ENCODE results near the gene SF3B2. TPM values are rescaled to one million over a fixed set of nuclear protein-coding genes. Genes with fewer than 3 reads are reported as not detected.

SF3B2 gene
- total and polyA plus RNA-seq, 4 donors = 50.5 to 67.6 (median 57.2) TPM

- no peak overlapping the region for H3K4me3 ChIP-seq (ENCODE audit: low read depth in 1 of 3, low read length in 3 of 3)
- H3K36me3 ChIP-seq (ENCODE audit: control insufficient read depth in 4 of 4, insufficient read depth in 3 of 4, low read depth in 1 of 4, low read length in 3 of 4) = no peaks in the 10 kb centered on the region
- TF ChIP-seq YY1 (IDR thresholded peaks at IDR 0.05) (no peak), SP1 (IDR thresholded peaks at IDR 0.05) (no peak), HNF4A (conservative IDR thresholded peaks at IDR 0.05) (no peak), JUND (IDR thresholded peaks at IDR 0.05) (no peak), EGR1 (IDR thresholded peaks at IDR 0.05; ENCODE audit: low read depth in 2 of 2) (no peak), HNF4G (IDR thresholded peaks at IDR 0.05) (no peak), RXRA (IDR thresholded peaks at IDR 0.05) (no peak), REST (IDR thresholded peaks at IDR 0.05) (no peak), TAF1 (conservative IDR thresholded peaks at IDR 0.05) (no peak), RAD21 (IDR thresholded peaks at IDR 0.05) (no peak), GABPA (IDR thresholded peaks at IDR 0.05 in 1 of 2, conservative IDR thresholded peaks at IDR 0.05 in 1 of 2) (no peak), FOXA2 (IDR thresholded peaks at IDR 0.05) (no peak), ZBTB33 (IDR thresholded peaks at IDR 0.05) (no peak), CTCF (IDR thresholded peaks at IDR 0.05; ENCODE audit: low read depth, low read length, missing input control) (no peak), MAX (IDR thresholded peaks at IDR 0.05) (no peak), ATF3 (IDR thresholded peaks at IDR 0.05) (no peak), FOXA1 (IDR thresholded peaks at IDR 0.05) (no peak), NR2F2 (IDR thresholded peaks at IDR 0.05) (no peak)
- no peak overlapping the region for H3K9ac ChIP-seq (ENCODE audit: low read depth in 1 of 2, low read length in 2 of 2)
- WGBS = 86% methylated on average over 4 of the region's 4 CpGs
- peaks cover 0 to 9% (median 0%) of the 10 kb centered on the region in 4 donors for H3K27me3 ChIP-seq (ENCODE audit: control insufficient read depth in 4 of 4, insufficient read depth in 4 of 4, low read length in 3 of 4)
- no peaks in the 10 kb centered on the region for H3K9me3 ChIP-seq (ENCODE audit: control insufficient read depth in 4 of 4, low read length in 3 of 4)
- no peak overlapping the region for H3K27ac ChIP-seq (ENCODE audit: low read depth in 1 of 2, low read length in 2 of 2)
- DNase-seq (ENCODE audit: low spot score) = peak; percentile 48
- peaks cover 0 to 6% (median 1%) of the 10 kb centered on the region in 4 donors for H3K4me1 ChIP-seq (ENCODE audit: control insufficient read depth in 4 of 4, insufficient read depth in 4 of 4, low read length in 3 of 4)
Measured at GRCh38 chr11:66017321-66017720, 34.8 kb upstream of the SF3B2 start.

Measured in liver (tissue), 9 donors.